Neural cell (in vitro differentiated cells): ENCODE data around the gene DDX24. TPM values are rescaled to one million over a fixed set of nuclear protein-coding genes. Genes with fewer than 3 reads are reported as not detected.

Experiments
- H2AFZ ChIP-seq: fragments of 200-600, 300-800 bp; sonication (generic), shearing (Covaris generic); 2 replicates; pipeline ENCODE4 v1.6.0; 2014; ENCODE audit warnings: low read depth, mild to moderate bottlenecking, antibody characterized with exemption, low read length, moderate library complexity
- H3F3A ChIP-seq: fragments of 200-600 bp; shearing (Covaris generic); 2 replicates; pipeline ENCODE4 v1.6.1; 2016; ENCODE audit warnings: mild to moderate bottlenecking, moderate library complexity, mixed read lengths, antibody characterized with exemption, low read length; ENCODE audit not compliant: insufficient read depth, poor library complexity, severe bottlenecking
- H3K27ac ChIP-seq: fragments of 200-600, 300-800 bp; sonication (generic), shearing (Covaris generic); 2 replicates; pipeline ENCODE4 v1.5.1; 2014; ENCODE audit warnings: mild to moderate bottlenecking, low read length, moderate library complexity
- H3K27me3 ChIP-seq: fragments of 300-800, 200-600 bp; sonication (generic), shearing (Covaris generic); 2 replicates; pipeline ENCODE4 v1.6.0; 2014; ENCODE audit warnings: mild to moderate bottlenecking, low read depth, low read length, moderate library complexity; ENCODE audit not compliant: insufficient read depth
- H3K36me3 ChIP-seq: fragments of 300-800, 200-600 bp; sonication (generic), shearing (Covaris generic); 2 replicates; pipeline ENCODE4 v1.5.1; 2014; ENCODE audit warnings: mild to moderate bottlenecking, antibody characterized with exemption, low read length, moderate library complexity; ENCODE audit not compliant: insufficient read depth
- H3K4me2 ChIP-seq: fragments of 300-800, 200-600 bp; sonication (generic), shearing (Covaris generic); 2 replicates; pipeline ENCODE4 v1.6.0; 2014; ENCODE audit warnings: mild to moderate bottlenecking, low read length
- H3K4me3 ChIP-seq: fragments of 300-800, 200-600 bp; sonication (generic), shearing (Covaris generic); 2 replicates; pipeline ENCODE4 v1.5.1; 2014; ENCODE audit warnings: mild to moderate bottlenecking, low read length, moderate library complexity
- H3K79me2 ChIP-seq: fragments of 200-600 bp; shearing (Covaris generic); replicated peaks from 2 replicates; pipeline ENCODE4 v1.6.0; 2014; ENCODE audit warnings: mild to moderate bottlenecking, low read length, moderate library complexity; ENCODE audit not compliant: insufficient read depth
- H3K9ac ChIP-seq: fragments of 300-800, 200-600 bp; sonication (generic), shearing (Covaris generic); 2 replicates; pipeline ENCODE4 v1.6.1; 2016; ENCODE audit warnings: mild to moderate bottlenecking, low read length, mixed read lengths
- H3K9me2 ChIP-seq: fragments of 200-600 bp; shearing (Covaris generic); 2 replicates; pipeline ENCODE4 v1.6.1; 2016; ENCODE audit warnings: mild to moderate bottlenecking, low read length, mixed read lengths; ENCODE audit not compliant: insufficient read depth
- H3K9me3 ChIP-seq: fragments of 200-600, 300-800 bp; sonication (generic), shearing (Covaris generic); 2 replicates; pipeline ENCODE4 v1.6.1; 2016; ENCODE audit warnings: mild to moderate bottlenecking, mixed run types, low read length, moderate library complexity, mixed read lengths
- H4K20me1 ChIP-seq: fragments of 200-600 bp; shearing (Covaris generic); 2 replicates; pipeline ENCODE4 v1.6.1; 2016; ENCODE audit warnings: mild to moderate bottlenecking, mixed run types; ENCODE audit not compliant: insufficient read depth
- CTCF ChIP-seq: fragments of 450-650 bp; IDR thresholded peaks from 2 replicates; pipeline ENCODE4 v1.5.1; 2014; ENCODE audit warnings: antibody characterized with exemption, mild to moderate bottlenecking, moderate library complexity; ENCODE audit not compliant: poor library complexity, severe bottlenecking
- EP300 ChIP-seq: fragments of 450-650 bp; conservative IDR thresholded peaks from 2 replicates; pipeline ENCODE4 v1.6.1; 2014; ENCODE audit warnings: antibody characterized with exemption, mild to moderate bottlenecking, moderate library complexity; ENCODE audit not compliant: poor library complexity, severe bottlenecking
- EZH2 ChIP-seq: fragments of 200-600, 300-800 bp; shearing (Covaris generic), sonication (generic); IDR thresholded peaks from 2 replicates; pipeline ENCODE4 v1.6.1; 2014; ENCODE audit warnings: antibody characterized with exemption, low read length, borderline replicate concordance, mild to moderate bottlenecking; ENCODE audit not compliant: insufficient read depth, poor library complexity, severe bottlenecking
- MXI1 ChIP-seq: fragments of 450-650 bp; conservative IDR thresholded peaks from 2 replicates; pipeline ENCODE4 v1.6.1; 2014; ENCODE audit warnings: antibody characterized with exemption, mild to moderate bottlenecking; ENCODE audit not compliant: poor library complexity, severe bottlenecking
- POLR2AphosphoS5 ChIP-seq: IDR thresholded peaks from 2 replicates; pipeline ENCODE4 v1.6.1; 2012
- RAD21 ChIP-seq: fragments of 450-650 bp; conservative IDR thresholded peaks from 2 replicates; pipeline ENCODE4 v1.6.1; 2014; ENCODE audit warnings: antibody characterized with exemption, mild to moderate bottlenecking, moderate library complexity
- REST ChIP-seq: IDR thresholded peaks from 2 replicates; pipeline ENCODE4 v1.6.1; 2012; ENCODE audit warnings: borderline replicate concordance
- SMC3 ChIP-seq: fragments of 450-650 bp; conservative IDR thresholded peaks from 2 replicates; pipeline ENCODE4 v1.6.1; 2014; ENCODE audit warnings: antibody characterized with exemption, mild to moderate bottlenecking, moderate library complexity; ENCODE audit not compliant: poor library complexity
- TAF1 ChIP-seq: IDR thresholded peaks from 2 replicates; pipeline ENCODE4 v1.6.1; 2012; ENCODE audit warnings: low read depth
- polyA plus RNA-seq: library from polyadenylated mRNA; depleted of rRNA; stranded (reverse); fragments of >200 nt; gene quantifications from 2 replicates; pipeline ENCODE4 v1.2.3, GENCODE V29; 2014

DDX24 gene
- polyA plus RNA-seq, 1 donor from 2014 or later, result 177 TPM

- no peaks in the 10 kb centered on the region for H4K20me1 ChIP-seq
- H3K9ac ChIP-seq, result no peak overlapping the region
- no peak overlapping the region for H2AFZ ChIP-seq
- H3K27ac ChIP-seq, result no peak overlapping the region
- H3K79me2 ChIP-seq, result no peaks in the 10 kb centered on the region
- H3K4me3 ChIP-seq, result no peak overlapping the region
- no peak overlapping the region for H3K4me2 ChIP-seq
- H3K27me3 ChIP-seq, result no peaks in the 10 kb centered on the region
- no peaks in the 10 kb centered on the region for H3K9me3 ChIP-seq
- H3K36me3 ChIP-seq, result no peaks in the 10 kb centered on the region
- H3K9me2 ChIP-seq, result no peaks in the 10 kb centered on the region
- H3F3A ChIP-seq, result no peaks in the 10 kb centered on the region
- TF ChIP-seq MXI1 (no peak), TAF1 (no peak), RAD21 (no peak), EP300 (no peak), EZH2 (no peak), SMC3 (no peak)
These were observed 70.4 kb downstream of the DDX24 start for GRCh38 chr14:94010625-94011024.

DNA sequence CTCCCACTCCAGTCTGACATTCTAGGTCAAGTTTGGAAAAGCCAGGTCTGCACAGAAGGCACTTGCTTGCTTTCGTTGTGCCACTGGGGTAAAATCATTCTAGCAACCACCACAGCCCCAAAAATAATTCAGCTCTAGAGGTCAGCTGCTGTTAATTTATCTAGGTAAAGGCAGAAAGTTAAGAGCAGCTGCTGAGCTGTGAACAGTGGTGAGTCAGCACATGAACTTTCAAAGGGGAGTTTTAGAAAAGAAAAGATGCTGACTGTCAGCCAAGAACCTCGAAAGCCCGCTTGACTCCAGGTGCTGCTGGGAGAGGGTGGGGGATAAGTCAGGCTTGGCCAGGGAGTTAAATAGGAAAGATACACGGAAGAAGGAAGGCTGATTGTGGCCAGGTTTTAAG is 71.2 kb downstream of the DDX24 start:
- TF ChIP-seq RAD21 (no peak), CTCF (no peak), TAF1 (no peak), EP300 (no peak), SMC3 (no peak), POLR2AphosphoS5 (no peak), MXI1 (no peak), REST (no peak), EZH2 (no peak)

More for the DNA sequence above, 71.2 kb downstream of the DDX24 start:
- no peak overlapping the region for H3K4me3 ChIP-seq
- H3F3A ChIP-seq, result no peaks in the 10 kb centered on the region
- no peaks in the 10 kb centered on the region for H3K79me2 ChIP-seq
- no peak overlapping the region for H3K27ac ChIP-seq
- H3K4me2 ChIP-seq, result no peak overlapping the region
- no peaks in the 10 kb centered on the region for H3K27me3 ChIP-seq
- H3K9me2 ChIP-seq, result no peaks in the 10 kb centered on the region
- no peak overlapping the region for H2AFZ ChIP-seq
- H3K9me3 ChIP-seq, result no peaks in the 10 kb centered on the region
- H3K36me3 ChIP-seq, result no peaks in the 10 kb centered on the region
- no peak overlapping the region for H3K9ac ChIP-seq
- no peaks in the 10 kb centered on the region for H4K20me1 ChIP-seq
